ENCODE measurements around the gene BZW2. TPM values are rescaled to one million over a fixed set of nuclear protein-coding genes. Genes with fewer than 3 reads are reported as not detected.
A peak's percentile ranks its signal among the peaks of the same experiment; 100 is the strongest.

BZW2 gene
- total and polyA plus RNA-seq, 2 of the 13 experiments (the other 11 are each of a cell fraction or from before 2014, with no cell fraction given), result 21.8 to 95.2 TPM

GRCh38 chr7:16644636-16645592 lies 1.1 kb upstream of the BZW2 start (continued):
- TF ChIP-seq HNF4G (IDR thresholded peaks at IDR 0.05; ENCODE audit: borderline replicate concordance, low read depth, low read length) (peak; percentile 64), HNF4G (CRISPR knock-in tag; IDR thresholded peaks at IDR 0.05; ENCODE audit: borderline replicate concordance, low read depth) (no peak)

- Histone ChIP-seq H3K4me2 (ENCODE audit: low read depth, low read length) (peak overlapping the region; percentile 79), H3K27me3 (ENCODE audit: control insufficient read depth in 1 of 2, insufficient read depth in 2 of 2, low read length in 2 of 2) (no peaks in the 10 kb centered on the region; a peak in 1 of 5 replicates), H3K36me3 (replicated peaks in 1 of 2; ENCODE audit: control insufficient read depth in 1 of 2, insufficient read depth in 2 of 2, low read length in 2 of 2) (no peaks in the 10 kb centered on the region; a peak in 1 of 5 replicates), H4K20me1 (ENCODE audit: insufficient read depth, low read length) (peaks cover 21% of the 10 kb centered on the region; the same call in 1 of the 2 replicates), H3K27ac (ENCODE audit: extremely low read length, insufficient read depth, low read length) (peak overlapping the region; percentile 86), H3K9ac (ENCODE audit: insufficient read depth, low read depth, low read length) (peak overlapping the region; percentile 82), H2AFZ (ENCODE audit: low read length) (no peak overlapping the region), H3K79me2 (ENCODE audit: insufficient read depth, low read length) (peaks cover 78% of the 10 kb centered on the region), H3K9me3 (ENCODE audit: low read length) (no peaks in the 10 kb centered on the region), H3K4me1 (ENCODE audit: insufficient read depth, low read length) (peaks cover 65% of the 10 kb centered on the region), H3K4me3 (replicated peaks in 1 of 3; ENCODE audit: insufficient read depth in 1 of 3, low read depth in 2 of 3, low read length in 3 of 3) (peak overlapping the region; percentile 92 to 97 (median 94))
- CTCF ChIA-PET (ENCODE audit: low intra/inter-chr PET ratio, low total read pairs), result no interaction called here
- POLR2A ChIA-PET, result interaction anchor here (1.6 to 1.8 kb wide), 3 partner anchors 8 to 42 kb away, joined by 3 to 8 read pairs (median 6); no protein-coding TSS in a partner anchor
- WGBS (ENCODE audit: low lambda C conversion rate), result under 1% methylated on average over 14 of the region's 29 CpGs
- BruUV-seq (replicated peaks), result no TSS peak
- FAIRE-seq, result no peak
- in situ Hi-C loops (cut with HindIII; ENCODE audit: extremely low pct_ligation_motif_present, low pct_unique_long_range_greater_than_20kb) (no loop called here), intact Hi-C loops (cut with micrococcal nuclease; ENCODE audit: unreplicated experiment) (loop anchor here (2.0 kb wide), 1 partner anchor 14 kb away; no protein-coding TSS in a partner anchor)
- peak; percentile 4 for ATAC-seq
- DNase-seq (ENCODE audit: low spot score), result no peak
- TF ChIP-seq ZNF710 (CRISPR knock-in tag; IDR thresholded peaks at IDR 0.05; ENCODE audit: borderline replicate concordance), result no peak
- TF ChIP-seq HHEX (CRISPR knock-in tag; IDR thresholded peaks at IDR 0.05), result no peak
- TF ChIP-seq ZNF576 (CRISPR knock-in tag; IDR thresholded peaks at IDR 0.05), result 0 out of 2 replicates have a peak, but pooled peaks have one; percentile 7
- no peak for TF ChIP-seq NFE2 (CRISPR knock-in tag; IDR thresholded peaks at IDR 0.05)
- 0 out of 2 replicates have a peak, but pooled peaks have one; percentile 2 for TF ChIP-seq NR0B2 (CRISPR knock-in tag; IDR thresholded peaks at IDR 0.05)
- no peak for TF ChIP-seq ZNF597 (CRISPR knock-in tag; IDR thresholded peaks at IDR 0.05)
- TF ChIP-seq HNF4G (IDR thresholded peaks at IDR 0.05; ENCODE audit: borderline replicate concordance, low read depth, low read length), result no peak
- TF ChIP-seq HNF4G (CRISPR knock-in tag; IDR thresholded peaks at IDR 0.05; ENCODE audit: borderline replicate concordance, low read depth), result no peak
- TF ChIP-seq ZBTB46 (CRISPR knock-in tag; IDR thresholded peaks at IDR 0.05; ENCODE audit: borderline replicate concordance), result no peak
- TF ChIP-seq KMT2A (CRISPR knock-in tag; IDR thresholded peaks at IDR 0.05), result no peak
- TF ChIP-seq HOXA9 (CRISPR knock-in tag; IDR thresholded peaks at IDR 0.05; ENCODE audit: borderline replicate concordance), result 0 out of 2 replicates have a peak, but pooled peaks have one; percentile 7
- TF ChIP-seq NCOA5 (CRISPR knock-in tag; IDR thresholded peaks at IDR 0.05), result no peak
Observed at GRCh38 chr7:16646472-16647072, 591 bp downstream of the BZW2 start.
